ENCODE data around the gene PDE1C.
"Not testable (repeated sequence)": the region's sequence is repeated elsewhere in the genome, so short reads cannot be mapped to it uniquely, and the experiment has no call there.

PDE1C gene

GRCh38 chr7:32043688-32044087 lies 26.5 kb downstream of the PDE1C start:
- DNase-seq (ENCODE audit: low spot score) = no peak

GRCh38 chr7:32042900-32043299 lies 27.3 kb downstream of the PDE1C start:
- DNase-seq (ENCODE audit: low spot score) = no peak

- peak; percentile 69 for DNase-seq (ENCODE audit: low spot score)
Measured at GRCh38 chr7:32039000-32039756, 31.0 kb downstream of the PDE1C start.

DNA sequence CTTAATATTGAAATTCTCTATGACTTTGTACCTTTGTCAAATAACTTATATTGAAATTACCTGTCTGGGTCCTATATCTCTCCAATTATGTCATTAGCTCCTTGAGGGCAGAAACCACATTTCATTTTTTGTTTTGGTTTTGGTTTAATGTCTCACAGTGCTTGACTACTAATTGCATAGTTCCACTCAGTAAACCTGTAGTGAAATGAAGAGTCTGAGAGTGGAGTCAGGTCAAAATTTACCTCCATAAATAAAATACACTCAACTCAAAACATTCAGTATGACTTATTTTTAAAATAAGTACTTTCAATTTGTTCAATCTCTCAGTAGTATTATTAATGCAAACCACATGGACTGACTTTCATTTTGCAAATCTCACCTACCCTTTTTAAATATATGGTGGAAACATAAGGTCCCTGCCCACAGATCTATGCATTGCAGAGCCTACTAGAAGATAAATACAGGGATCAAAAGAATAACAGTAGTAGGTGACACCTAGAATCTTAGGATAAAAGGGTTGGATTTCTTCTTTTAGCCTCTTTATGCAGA lies 32.5 kb downstream of the PDE1C start:
- no peak for DNase-seq (ENCODE audit: low spot score)

GRCh38 chr7:32036557-32036956 lies 33.6 kb downstream of the PDE1C start:
- DNase-seq (ENCODE audit: low spot score) = no peak

GRCh38 chr7:32034052-32034451 lies 36.2 kb downstream of the PDE1C start:
- no peak for DNase-seq (ENCODE audit: low spot score)

DNA sequence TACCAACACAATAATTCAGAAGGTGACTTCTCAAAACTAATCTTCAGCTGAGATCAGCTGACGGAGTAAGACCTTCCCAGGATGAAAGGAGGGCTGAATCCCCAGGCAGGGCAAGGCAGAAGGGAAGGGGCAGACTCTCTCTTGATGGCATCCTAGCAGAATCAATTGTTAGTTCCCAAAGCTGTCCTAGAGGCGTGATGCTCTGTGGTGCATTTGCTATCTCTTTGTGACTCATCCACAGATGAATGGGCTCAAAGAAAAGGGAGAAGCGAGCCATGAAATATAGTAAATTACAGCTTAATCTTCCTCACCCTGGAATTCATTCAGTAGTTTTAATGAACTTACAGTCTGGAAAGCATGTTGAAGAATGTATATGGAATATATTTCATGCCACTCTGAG lies 37.2 kb downstream of the PDE1C start:
- no peak for DNase-seq (ENCODE audit: low spot score)

- DNase-seq (ENCODE audit: low spot score) = no peak
Measured at GRCh38 chr7:32032211-32032610, 38.0 kb downstream of the PDE1C start.

DNA sequence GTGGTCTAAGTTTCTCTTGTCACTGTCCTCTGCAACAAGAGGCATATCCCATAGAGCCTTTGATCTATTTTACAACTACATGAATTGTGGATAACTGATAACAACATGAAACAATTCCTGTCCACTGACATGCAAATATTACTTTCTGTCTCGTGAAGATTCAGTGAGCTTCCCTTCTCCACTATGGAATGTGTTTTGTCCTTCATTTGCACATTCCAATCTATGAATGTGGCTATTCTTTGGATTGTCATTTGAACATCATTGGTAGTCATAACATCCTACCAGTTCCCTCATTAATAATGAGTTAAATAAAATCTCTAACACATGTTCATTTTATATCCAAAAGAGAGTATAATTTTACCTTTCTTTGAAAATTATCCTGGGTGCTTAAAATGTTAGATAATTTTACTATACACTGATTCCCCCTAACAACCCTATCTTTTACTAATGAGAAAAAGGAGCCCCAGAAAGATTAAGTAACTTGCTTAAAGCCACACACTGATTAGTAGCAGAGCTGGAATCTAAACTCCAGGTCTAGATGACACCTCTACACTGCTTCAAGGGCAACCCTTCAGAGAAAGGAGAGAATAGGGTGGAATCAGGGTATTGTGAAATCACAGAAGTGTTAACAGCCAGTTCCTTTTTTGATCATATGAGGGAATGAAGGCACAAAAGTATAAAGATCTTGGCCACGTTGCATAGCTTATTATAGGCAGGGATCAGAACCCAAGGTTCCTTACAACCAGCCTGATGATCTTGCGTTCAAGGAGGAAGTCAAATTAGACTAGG lies 39.1 kb downstream of the PDE1C start:
- DNase-seq (ENCODE audit: low spot score) = no peak

DNA sequence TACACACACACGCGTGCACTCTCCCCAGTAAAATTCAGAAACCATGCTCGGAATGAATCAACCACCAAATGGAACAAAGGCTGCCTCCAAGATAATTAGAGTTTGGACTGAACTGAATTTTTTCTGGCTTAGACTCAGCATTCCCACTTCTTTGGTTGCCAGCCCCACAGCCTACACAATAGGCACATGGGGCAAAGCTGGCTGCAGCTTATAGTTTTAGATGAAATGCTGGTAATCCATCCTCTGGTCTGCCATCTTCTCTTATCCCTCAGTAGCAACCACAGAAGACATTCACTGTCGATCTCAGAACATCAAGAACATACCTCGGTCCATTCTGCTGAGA lies 44.2 kb downstream of the PDE1C start:
- DNase-seq (ENCODE audit: low spot score) = no peak

DNA sequence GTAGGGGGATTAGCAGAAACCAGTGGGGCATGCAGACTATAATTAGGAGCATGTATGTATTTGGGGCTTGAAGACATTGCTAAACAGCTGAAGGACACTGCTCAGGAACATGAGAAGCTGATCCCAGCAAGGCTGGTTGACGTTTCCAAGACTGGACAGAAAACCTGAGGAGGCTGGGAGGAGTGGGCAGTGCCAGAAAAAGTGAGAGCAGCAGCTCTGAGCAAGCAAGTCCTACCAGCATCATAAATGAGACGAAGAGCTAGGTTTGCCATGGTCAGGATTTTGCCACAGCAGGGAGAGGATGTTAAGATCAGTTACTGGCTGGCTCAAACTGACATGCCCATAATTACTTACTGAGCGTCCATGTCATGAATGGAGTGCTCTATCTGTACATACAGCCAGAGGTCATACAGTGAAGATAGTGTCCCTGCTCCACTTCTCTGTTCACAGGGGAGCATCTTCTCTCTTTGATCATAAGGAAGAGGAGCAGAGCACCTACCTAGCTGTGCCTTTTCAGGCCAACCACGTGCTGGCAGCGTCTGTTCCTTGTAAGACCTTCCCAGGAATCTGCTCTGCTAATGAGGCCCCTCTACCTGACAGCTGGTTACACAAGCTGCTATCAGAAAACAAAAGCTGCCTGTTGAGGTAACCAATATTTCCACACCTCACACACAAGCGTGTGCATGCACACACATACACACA lies 44.7 kb downstream of the PDE1C start:
- no peak for DNase-seq (ENCODE audit: low spot score)

DNA sequence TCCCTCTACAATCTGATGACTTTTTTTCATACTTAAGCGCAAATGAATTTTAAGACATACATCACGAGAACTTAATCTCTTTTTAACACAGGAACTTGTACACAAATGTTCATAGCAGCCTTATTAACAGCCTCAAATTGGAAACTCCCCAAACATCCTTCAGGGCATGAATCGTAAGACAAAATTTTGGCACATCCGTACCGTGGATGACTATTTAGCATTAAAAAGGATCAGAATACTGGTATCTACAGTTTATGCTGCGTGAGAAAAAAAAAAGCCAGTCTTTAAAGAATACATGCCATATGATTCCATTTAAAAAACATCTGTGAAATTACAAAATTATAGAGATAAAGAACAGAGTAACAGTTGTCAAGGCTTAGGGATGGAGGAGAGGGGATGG lies 46.8 kb downstream of the PDE1C start:
- DNase-seq (ENCODE audit: low spot score) = no peak

DNA sequence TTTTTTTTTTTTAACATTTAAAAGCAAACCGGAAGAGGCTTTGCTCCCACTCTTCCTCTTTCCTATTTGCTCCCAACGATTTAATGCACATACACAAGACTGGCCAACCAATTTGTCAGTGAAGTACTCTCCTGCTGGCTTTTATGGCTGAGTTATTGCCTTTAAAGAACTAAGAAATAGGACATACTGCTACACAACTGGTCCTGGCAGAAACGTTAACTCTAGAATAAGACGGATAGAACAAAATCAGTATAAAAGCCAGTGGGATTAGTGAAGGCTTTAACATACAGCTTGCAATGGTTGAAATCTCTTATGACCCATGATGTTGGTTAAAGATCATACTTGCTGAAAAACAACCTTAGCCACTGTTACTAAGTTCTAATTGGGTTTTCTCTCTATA lies 47.2 kb downstream of the PDE1C start:
- DNase-seq (ENCODE audit: low spot score) = no peak

GRCh38 chr7:32020551-32021159 lies 49.6 kb downstream of the PDE1C start:
- no peak for DNase-seq (ENCODE audit: low spot score)

GRCh38 chr7:32018845-32019578 lies 51.2 kb downstream of the PDE1C start:
- DNase-seq (ENCODE audit: low spot score) = no peak

- no peak for DNase-seq (ENCODE audit: low spot score)
Measured at GRCh38 chr7:32015133-32015532, 55.1 kb downstream of the PDE1C start.

- not testable (repeated sequence) for DNase-seq (ENCODE audit: low spot score)
Measured at GRCh38 chr7:32013471-32013870, 56.7 kb downstream of the PDE1C start.

DNA sequence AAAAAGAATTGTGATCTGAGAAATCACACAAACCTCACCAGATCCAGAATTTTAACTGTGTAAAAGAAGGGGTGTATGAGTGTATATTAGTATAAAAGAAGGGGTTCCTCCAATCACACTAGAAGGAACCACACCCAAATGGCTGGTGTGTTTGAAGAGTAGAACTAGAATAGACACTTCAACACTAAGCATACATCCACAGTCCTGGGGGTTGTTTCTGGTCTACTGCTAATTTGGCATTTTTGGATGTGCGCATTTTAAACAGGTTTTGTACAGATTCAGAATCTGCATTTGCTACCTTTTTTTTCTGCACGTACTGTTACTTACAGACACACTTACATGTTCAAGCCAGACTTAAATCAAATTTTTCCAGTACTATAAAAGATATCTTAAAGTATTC lies 64.6 kb downstream of the PDE1C start:
- no peak for DNase-seq (ENCODE audit: low spot score)

- DNase-seq (ENCODE audit: low spot score) = no peak
Measured at GRCh38 chr7:32001948-32002347, 68.3 kb downstream of the PDE1C start.

DNA sequence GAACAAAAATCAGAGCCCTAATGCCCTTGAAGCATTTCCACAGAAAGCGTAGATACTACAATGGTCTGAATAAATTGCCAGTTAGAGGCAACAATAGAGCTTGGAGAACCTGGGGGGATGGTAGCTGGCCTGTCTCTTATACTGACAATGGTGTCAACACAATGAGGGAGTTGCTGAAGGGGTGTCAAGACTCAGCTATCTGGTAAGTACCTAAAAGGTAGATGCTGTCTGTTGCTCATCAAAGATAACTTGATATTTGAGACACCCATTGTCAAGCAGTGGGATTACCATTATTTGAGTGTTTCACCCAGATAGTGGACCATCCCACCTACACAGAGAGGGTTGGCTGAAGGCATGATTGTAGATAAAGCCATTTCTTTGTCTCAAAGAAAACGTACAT lies 72.8 kb downstream of the PDE1C start:
- DNase-seq (ENCODE audit: low spot score) = no peak

DNA sequence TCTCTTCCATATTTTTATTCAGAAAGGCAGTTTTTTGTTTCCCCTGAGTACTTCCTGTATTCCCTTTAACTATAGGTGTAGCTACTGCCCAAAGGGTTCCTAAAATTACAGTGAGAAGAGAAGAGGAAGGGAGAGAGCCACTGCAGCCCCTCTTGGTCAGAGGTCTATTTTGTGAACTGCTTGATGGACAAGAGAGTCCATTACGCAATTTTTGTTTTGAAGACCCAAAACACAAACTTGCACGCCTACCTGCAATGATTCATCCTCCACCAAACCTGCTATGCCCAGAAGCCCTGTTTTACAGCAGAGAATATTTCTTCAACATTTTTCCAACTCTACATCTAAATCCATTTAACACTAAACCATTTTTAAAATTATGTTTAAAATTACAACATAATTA lies 75.1 kb downstream of the PDE1C start:
- no peak for DNase-seq (ENCODE audit: low spot score)

DNA sequence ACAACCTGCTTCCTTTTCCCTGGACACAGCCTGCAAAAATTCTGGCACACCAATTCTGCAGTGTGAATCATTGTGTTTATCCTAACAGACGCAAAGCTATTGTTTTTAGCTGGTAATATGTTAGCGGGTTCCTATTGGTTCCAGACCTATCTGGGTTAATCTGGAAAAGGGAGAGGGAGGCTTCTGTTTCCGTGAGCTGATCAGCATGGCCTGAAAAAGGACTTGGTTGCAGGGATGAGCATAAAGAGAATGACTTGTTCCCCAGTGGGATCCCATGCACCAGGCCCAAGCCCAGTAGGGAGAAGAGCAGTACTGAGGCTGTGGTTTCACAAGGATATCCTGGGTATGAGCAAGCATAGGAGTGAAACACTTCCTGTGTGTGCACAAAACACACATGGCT lies 78.4 kb downstream of the PDE1C start:
- no peak for DNase-seq (ENCODE audit: low spot score)

Measured in globus pallidus (tissue), 1 donor.